Natural killer cell treated with Interleukin-12 subunit alpha and Interleukin-12 subunit beta and Interleukin-15 and Interleukin-18, amount 100 ng/mL, for 72 hours (primary cell): Measurements from ENCODE around the gene IFNA7. TPM values are rescaled to one million over a fixed set of nuclear protein-coding genes. Genes with fewer than 3 reads are reported as not detected.
A peak's percentile ranks its signal among the peaks of the same experiment; 100 is the strongest.
"Not testable (repeated sequence)": the region's sequence is repeated elsewhere in the genome, so short reads cannot be mapped to it uniquely, and the experiment has no call there.

Experiments used
- ATAC-seq, 2 donors: fragments of 150-1000 bp; cut with Tn5 transposase in 1 of 2; sonication (Bioruptor Pico), chemical (Tn5 transposase) in 1 of 2; 2 replicates each; pipeline ENCODE4 v1.10.0; 2021
- DNase-seq: peaks from one replicate; pipeline ENCODE4 v3.0.0; 2022; ENCODE audit warnings: low spot score
- H3K27ac Mint-ChIP-seq, 2 donors: 1 replicate in 1 of 2; 2 replicates in 1 of 2; pipeline ENCODE4 v1.8.0; 2022; ENCODE audit warnings: mixed read lengths in 2 of 2, mild to moderate bottlenecking in 1 of 2, moderate library complexity in 1 of 2
- H3K27me3 Mint-ChIP-seq, 2 donors: 1 replicate in 1 of 2; 2 replicates in 1 of 2; pipeline ENCODE4 v1.8.0; 2022; ENCODE audit warnings: mixed read lengths in 2 of 2
- H3K36me3 Mint-ChIP-seq: one replicate; pipeline ENCODE4 v1.8.0; 2022; ENCODE audit warnings: mixed read lengths
- H3K4me1 Mint-ChIP-seq, 2 donors: 1 replicate in 1 of 2; 2 replicates in 1 of 2; pipeline ENCODE4 v1.8.0; 2022; ENCODE audit warnings: low read depth in 2 of 2, mixed read lengths in 2 of 2, mild to moderate bottlenecking in 1 of 2
- H3K4me3 Mint-ChIP-seq: one replicate; pipeline ENCODE4 v1.8.0; 2022; ENCODE audit warnings: mixed read lengths
- H3K9me3 Mint-ChIP-seq: 2 replicates; pipeline ENCODE4 v1.8.0; 2022; ENCODE audit warnings: mixed read lengths
- total RNA-seq, 2 donors: library from RNA; stranded (reverse); gene quantifications; one replicate each; pipeline ENCODE4 v1.2.3, GENCODE V29; 2022

Gene IFNA7
- total RNA-seq, 2 donors from 2014 or later: not detected

- not testable (repeated sequence) for ATAC-seq, H3K27ac Mint-ChIP-seq, H3K9me3 Mint-ChIP-seq, H3K36me3 Mint-ChIP-seq, H3K4me3 Mint-ChIP-seq, H3K4me1 Mint-ChIP-seq, DNase-seq
- H3K27me3 Mint-ChIP-seq: peaks cover 8 to 20% of the 10 kb centered on the region in 2 donors
These were observed 8.8 kb upstream of the IFNA7 start for GRCh38 chr9:21210782-21211181.

- no peaks in the 10 kb centered on the region for H3K9me3 Mint-ChIP-seq
- H3K4me3 Mint-ChIP-seq: no peak overlapping the region
- H3K4me1 Mint-ChIP-seq: peaks cover 0 to 6% of the 10 kb centered on the region in 2 donors
- DNase-seq: no peak
- H3K27ac Mint-ChIP-seq: no peak overlapping the region
- ATAC-seq: no peak
- peaks cover 8 to 20% of the 10 kb centered on the region in 2 donors for H3K27me3 Mint-ChIP-seq
- peaks cover 4% of the 10 kb centered on the region for H3K36me3 Mint-ChIP-seq
These were observed 8.3 kb upstream of the IFNA7 start for GRCh38 chr9:21210311-21210710.

GRCh38 chr9:21207043-21207442 lies 5.0 kb upstream of the IFNA7 start, which contains the start of gene IFNA10:
Gene IFNA10 (minus strand): TSS chr9:21207143. CDS start chr9:21207097, 46 bp downstream.
- DNase-seq, H3K9me3 Mint-ChIP-seq, H3K4me1 Mint-ChIP-seq, ATAC-seq, H3K36me3 Mint-ChIP-seq, H3K4me3 Mint-ChIP-seq, H3K27ac Mint-ChIP-seq: not testable (repeated sequence)
- peaks cover 14 to 17% of the 10 kb centered on the region in 2 donors for H3K27me3 Mint-ChIP-seq

GRCh38 chr9:21205204-21205603 lies 3.2 kb upstream of the IFNA7 start:
- DNase-seq: no peak
- Mint-ChIP-seq H3K9me3 (no peaks in the 10 kb centered on the region), H3K36me3 (peaks cover 5% of the 10 kb centered on the region), H3K27ac (no peak overlapping the region), H3K4me3 (no peak overlapping the region), H3K4me1 (no peaks in the 10 kb centered on the region), H3K27me3 (peaks cover 21 to 25% of the 10 kb centered on the region in 2 donors)
- no peak for ATAC-seq

- not testable (repeated sequence) for H3K9me3 Mint-ChIP-seq, DNase-seq, H3K4me1 Mint-ChIP-seq, H3K36me3 Mint-ChIP-seq, H3K27me3 Mint-ChIP-seq
- Mint-ChIP-seq H3K27ac (peak overlapping the region in 1 of 2 donors; percentile 52), H3K4me3 (peak overlapping the region; percentile 63)
- peak; percentile 65 to 80 for ATAC-seq
These were observed 6.9 kb downstream of the IFNA7 start for GRCh38 chr9:21194867-21195776.

- H3K36me3 Mint-ChIP-seq, H3K27ac Mint-ChIP-seq, H3K4me1 Mint-ChIP-seq, ATAC-seq, H3K4me3 Mint-ChIP-seq, H3K9me3 Mint-ChIP-seq, DNase-seq, H3K27me3 Mint-ChIP-seq: not testable (repeated sequence)
These were observed 14.5 kb downstream of the IFNA7 start, which contains the start of gene IFNA4 for GRCh38 chr9:21187487-21187886. Gene IFNA4 (minus strand): TSS chr9:21187587. CDS start chr9:21187531, 56 bp downstream.

GRCh38 chr9:21182810-21183736 lies 18.9 kb downstream of the IFNA7 start:
- peak in 1 of 2 donors; percentile 71 for ATAC-seq
- not testable (repeated sequence) for H3K9me3 Mint-ChIP-seq, H3K27ac Mint-ChIP-seq, H3K4me1 Mint-ChIP-seq, H3K36me3 Mint-ChIP-seq, DNase-seq, H3K27me3 Mint-ChIP-seq, H3K4me3 Mint-ChIP-seq

GRCh38 chr9:21174671-21175070 lies 27.3 kb downstream of the IFNA7 start:
- DNase-seq: no peak
- Mint-ChIP-seq H3K27ac (no peak overlapping the region), H3K27me3 (peaks cover 6 to 7% of the 10 kb centered on the region in 2 donors), H3K9me3 (no peaks in the 10 kb centered on the region), H3K4me3 (no peak overlapping the region), H3K4me1 (no peaks in the 10 kb centered on the region), H3K36me3 (no peaks in the 10 kb centered on the region)
- no peak for ATAC-seq

- no peak for ATAC-seq
- H3K4me3 Mint-ChIP-seq: no peak overlapping the region
- H3K27me3 Mint-ChIP-seq: peaks cover 3% of the 10 kb centered on the region in 2 donors
These were observed 29.8 kb downstream of the IFNA7 start for GRCh38 chr9:21172156-21172555.

GRCh38 chr9:21171351-21171750 lies 30.7 kb downstream of the IFNA7 start:
- Mint-ChIP-seq H3K4me3 (no peak overlapping the region), H3K9me3 (no peaks in the 10 kb centered on the region), H3K27ac (no peak overlapping the region), H3K4me1 (no peaks in the 10 kb centered on the region), H3K36me3 (no peaks in the 10 kb centered on the region), H3K27me3 (no peaks in the 10 kb centered on the region)
- ATAC-seq (no peak), DNase-seq (no peak)

More at GRCh38 chr9:21172156-21172555, 29.8 kb downstream of the IFNA7 start:
- H3K9me3 Mint-ChIP-seq: no peaks in the 10 kb centered on the region
- no peak for DNase-seq
- no peaks in the 10 kb centered on the region for H3K36me3 Mint-ChIP-seq
- no peaks in the 10 kb centered on the region for H3K4me1 Mint-ChIP-seq
- H3K27ac Mint-ChIP-seq: no peak overlapping the region

GRCh38 chr9:21166560-21166959 lies 35.4 kb downstream of the IFNA7 start, which contains the start of gene IFNA21:
Gene IFNA21 (minus strand): TSS chr9:21166660. CDS start chr9:21166612, 48 bp downstream.
- DNase-seq, H3K27me3 Mint-ChIP-seq, H3K9me3 Mint-ChIP-seq, H3K36me3 Mint-ChIP-seq, H3K27ac Mint-ChIP-seq, ATAC-seq, H3K4me3 Mint-ChIP-seq: not testable (repeated sequence)
- H3K4me1 Mint-ChIP-seq: peaks cover 8 to 18% of the 10 kb centered on the region in 2 donors

GRCh38 chr9:21165516-21165915 lies 36.5 kb downstream of the IFNA7 start:
- no peaks in the 10 kb centered on the region for H3K27me3 Mint-ChIP-seq
- ATAC-seq (no peak), DNase-seq (no peak)
- H3K4me1 Mint-ChIP-seq: peaks cover 16 to 28% of the 10 kb centered on the region in 2 donors
- H3K9me3 Mint-ChIP-seq: no peaks in the 10 kb centered on the region
- H3K36me3 Mint-ChIP-seq: peaks cover 6% of the 10 kb centered on the region
- no peak overlapping the region for H3K4me3 Mint-ChIP-seq
- no peak overlapping the region for H3K27ac Mint-ChIP-seq

GRCh38 chr9:21160178-21160577 lies 41.8 kb downstream of the IFNA7 start:
- Mint-ChIP-seq H3K4me3 (peak overlapping the region; percentile 67), H3K4me1 (peaks cover 26 to 42% of the 10 kb centered on the region in 2 donors), H3K27ac (peak overlapping the region in 1 of 2 donors; percentile 8), H3K27me3 (no peaks in the 10 kb centered on the region), H3K36me3 (peaks cover 12% of the 10 kb centered on the region), H3K9me3 (no peaks in the 10 kb centered on the region)
- peak; percentile 67 for DNase-seq
- ATAC-seq: peak; percentile 87
